HFFc6 (cell line): Measurements from ENCODE around the gene SNED1. TPM values are rescaled to one million over a fixed set of nuclear protein-coding genes. Genes with fewer than 3 reads are reported as not detected.

Source experiments
- DNase-seq: peaks from one replicate; pipeline ENCODE4 v3.0.0-alpha.2; 2018
- H3K27ac Mint-ChIP-seq: 2 replicates; pipeline ENCODE4 v1.8.0; 2020; ENCODE audit warnings: mild to moderate bottlenecking, mixed read lengths
- H3K27me3 Mint-ChIP-seq: 2 replicates; pipeline ENCODE4 v1.8.0; 2021; ENCODE audit warnings: mild to moderate bottlenecking, moderate library complexity, mixed read lengths; ENCODE audit not compliant: insufficient read depth
- H3K36me3 Mint-ChIP-seq: 2 replicates; pipeline ENCODE4 v1.8.0; 2021; ENCODE audit warnings: low read depth, mixed read lengths
- H3K4me1 Mint-ChIP-seq: 2 replicates; pipeline ENCODE4 v1.8.0; 2020; ENCODE audit warnings: low read depth, mixed read lengths
- H3K4me3 Mint-ChIP-seq: 2 replicates; pipeline ENCODE4 v1.8.0; 2020; ENCODE audit warnings: mild to moderate bottlenecking, moderate library complexity, mixed read lengths
- H3K9me3 Mint-ChIP-seq: 2 replicates; pipeline ENCODE4 v1.8.0; 2020; ENCODE audit warnings: mild to moderate bottlenecking, mixed read lengths
- CTCF ChIP-seq: fragments of 200-600 bp; sonication (generic); IDR thresholded peaks from 2 replicates; pipeline ENCODE4 v1.5.0; 2021; ENCODE audit warnings: antibody characterized with exemption, mild to moderate bottlenecking
- total RNA-seq, 6 experiments: library from RNA; stranded (reverse); fragmentation: NEBNext Ultra II Directional; extraction: Animal tissue kit (Norgen Biotek cat#: 25700); gene quantifications; 2 replicates in 1 of 6; 3 replicates in 5 of 6; pipeline ENCODE4 v1.2.3, GENCODE V29; 2021

SNED1 gene
- total RNA-seq, 6 experiments from 2014 or later = 1.2 to 2.1 (median 1.6) TPM

GRCh38 chr2:240952496-240953246 lies 45.7 kb upstream of the SNED1 start:
- Mint-ChIP-seq H3K27me3 (peaks cover 38% of the 10 kb centered on the region), H3K4me1 (no peaks in the 10 kb centered on the region), H3K27ac (no peak overlapping the region), H3K4me3 (no peak overlapping the region), H3K36me3 (no peaks in the 10 kb centered on the region), H3K9me3 (no peaks in the 10 kb centered on the region)
- DNase-seq = no peak
- TF ChIP-seq CTCF = no peak

- no peaks in the 10 kb centered on the region for H3K36me3 Mint-ChIP-seq
- H3K4me1 Mint-ChIP-seq = no peaks in the 10 kb centered on the region
- H3K9me3 Mint-ChIP-seq = no peaks in the 10 kb centered on the region
- DNase-seq = no peak
- no peak overlapping the region for H3K27ac Mint-ChIP-seq
- H3K4me3 Mint-ChIP-seq = no peak overlapping the region
- H3K27me3 Mint-ChIP-seq = peaks cover 34% of the 10 kb centered on the region
- no peak for TF ChIP-seq CTCF
These were observed 44.7 kb upstream of the SNED1 start for GRCh38 chr2:240953426-240954410.

GRCh38 chr2:240954436-240955305 lies 43.7 kb upstream of the SNED1 start:
- no peak for TF ChIP-seq CTCF
- DNase-seq = no peak
- Mint-ChIP-seq H3K27ac (no peak overlapping the region), H3K4me3 (no peak overlapping the region), H3K27me3 (peaks cover 37% of the 10 kb centered on the region), H3K9me3 (no peaks in the 10 kb centered on the region), H3K36me3 (no peaks in the 10 kb centered on the region), H3K4me1 (no peaks in the 10 kb centered on the region)

- Mint-ChIP-seq H3K4me3 (no peak overlapping the region), H3K27ac (no peak overlapping the region), H3K27me3 (peaks cover 37% of the 10 kb centered on the region), H3K9me3 (no peaks in the 10 kb centered on the region), H3K36me3 (no peaks in the 10 kb centered on the region), H3K4me1 (no peaks in the 10 kb centered on the region)
- DNase-seq = no peak
- TF ChIP-seq CTCF = no peak
These were observed 42.9 kb upstream of the SNED1 start for GRCh38 chr2:240955306-240956170.
